ENCODE results near the gene SLC26A2. TPM values are rescaled to one million over a fixed set of nuclear protein-coding genes. Genes with fewer than 3 reads are reported as not detected.

The SLC26A2 gene
- total RNA-seq, 1 donor from 2014 or later, result 15.4 TPM

DNA sequence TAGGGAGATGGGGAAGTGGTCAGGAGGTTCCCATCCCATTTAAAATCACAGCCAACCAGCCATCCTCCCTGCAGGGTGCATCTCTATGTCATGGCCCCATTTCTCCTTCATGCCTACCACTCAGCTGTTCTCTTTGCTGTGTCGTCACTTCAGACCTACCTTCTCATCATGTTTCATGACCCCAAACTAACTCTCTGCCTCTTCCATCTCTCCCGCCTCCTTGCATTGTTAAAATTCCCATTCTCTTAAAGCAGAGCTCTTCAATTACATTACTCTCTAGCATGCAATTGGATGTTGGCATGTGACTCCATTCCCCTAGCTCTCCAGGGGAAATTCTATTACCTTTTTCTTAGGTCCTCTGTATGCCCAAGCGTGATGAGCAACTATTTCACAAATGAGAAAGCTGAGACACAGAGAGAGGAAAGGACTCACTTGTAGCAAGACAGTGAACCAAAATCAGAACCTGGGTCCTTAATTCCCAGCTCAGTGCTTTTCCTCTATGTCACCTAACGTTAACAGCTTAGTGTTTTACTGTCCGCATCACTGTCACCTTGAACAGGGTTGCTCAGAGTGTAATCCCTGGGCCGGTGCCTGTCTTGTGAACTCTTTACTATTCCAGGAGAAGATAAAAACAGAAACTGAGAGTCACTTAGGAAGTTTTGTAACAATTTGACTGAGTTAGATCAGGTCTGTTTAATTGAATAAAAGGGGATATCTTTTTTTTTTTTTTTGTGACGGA is 44.1 kb upstream of the SLC26A2 start:
- TF ChIP-seq, protein P1, sequence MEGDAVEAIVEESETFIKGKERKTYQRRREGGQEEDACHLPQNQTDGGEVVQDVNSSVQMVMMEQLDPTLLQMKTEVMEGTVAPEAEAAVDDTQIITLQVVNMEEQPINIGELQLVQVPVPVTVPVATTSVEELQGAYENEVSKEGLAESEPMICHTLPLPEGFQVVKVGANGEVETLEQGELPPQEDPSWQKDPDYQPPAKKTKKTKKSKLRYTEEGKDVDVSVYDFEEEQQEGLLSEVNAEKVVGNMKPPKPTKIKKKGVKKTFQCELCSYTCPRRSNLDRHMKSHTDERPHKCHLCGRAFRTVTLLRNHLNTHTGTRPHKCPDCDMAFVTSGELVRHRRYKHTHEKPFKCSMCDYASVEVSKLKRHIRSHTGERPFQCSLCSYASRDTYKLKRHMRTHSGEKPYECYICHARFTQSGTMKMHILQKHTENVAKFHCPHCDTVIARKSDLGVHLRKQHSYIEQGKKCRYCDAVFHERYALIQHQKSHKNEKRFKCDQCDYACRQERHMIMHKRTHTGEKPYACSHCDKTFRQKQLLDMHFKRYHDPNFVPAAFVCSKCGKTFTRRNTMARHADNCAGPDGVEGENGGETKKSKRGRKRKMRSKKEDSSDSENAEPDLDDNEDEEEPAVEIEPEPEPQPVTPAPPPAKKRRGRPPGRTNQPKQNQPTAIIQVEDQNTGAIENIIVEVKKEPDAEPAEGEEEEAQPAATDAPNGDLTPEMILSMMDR (IDR thresholded peaks at IDR 0.05; ENCODE audit: insufficient read depth, low read length, poor library complexity, severe bottlenecking), result no peak
- H3K36me3 ChIP-seq (ENCODE audit: control insufficient read depth, insufficient read depth, low read length), result no peaks in the 10 kb centered on the region
- H3K27me3 ChIP-seq (ENCODE audit: control insufficient read depth, insufficient read depth, low read length), result no peaks in the 10 kb centered on the region
- no peak overlapping the region for H3K4me3 ChIP-seq (ENCODE audit: low read depth, low read length)
- no peak for DNase-seq (ENCODE audit: low read depth)

DNA sequence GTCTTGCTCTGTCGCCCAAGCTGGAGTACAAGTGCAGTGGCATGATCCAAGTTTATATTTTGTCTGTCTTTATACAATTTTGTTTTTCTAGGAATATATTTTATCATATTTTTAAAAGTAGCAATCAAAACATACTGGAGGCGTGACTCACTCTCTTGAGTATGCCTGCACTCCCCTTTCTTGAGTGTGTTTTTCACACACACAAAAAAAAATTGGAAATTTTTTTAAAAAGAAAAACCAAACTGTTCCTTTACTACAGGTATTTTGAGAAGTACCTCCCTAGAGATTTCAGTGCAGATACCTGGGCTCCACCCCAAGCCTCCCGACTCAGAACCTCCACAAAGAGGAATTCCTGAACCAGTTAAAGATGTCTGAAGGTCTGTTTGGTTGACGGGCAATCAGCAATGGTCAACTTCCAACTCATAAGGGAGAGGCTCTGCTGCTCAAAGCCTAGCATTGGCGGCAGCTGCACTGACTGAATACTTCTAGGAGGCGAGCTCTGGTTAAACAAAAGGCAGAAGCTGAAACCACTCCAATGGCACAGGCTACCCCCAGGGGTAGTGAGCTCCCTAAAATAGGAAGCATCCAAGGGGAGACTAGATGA is 43.4 kb upstream of the SLC26A2 start:
- no peaks in the 10 kb centered on the region for H3K36me3 ChIP-seq (ENCODE audit: control insufficient read depth, insufficient read depth, low read length)
- H3K4me3 ChIP-seq (ENCODE audit: low read depth, low read length), result no peak overlapping the region
- DNase-seq (ENCODE audit: low read depth), result no peak
- TF ChIP-seq, protein P1 (IDR thresholded peaks at IDR 0.05; ENCODE audit: insufficient read depth, low read length, poor library complexity, severe bottlenecking), result no peak
- no peaks in the 10 kb centered on the region for H3K27me3 ChIP-seq (ENCODE audit: control insufficient read depth, insufficient read depth, low read length)

DNA sequence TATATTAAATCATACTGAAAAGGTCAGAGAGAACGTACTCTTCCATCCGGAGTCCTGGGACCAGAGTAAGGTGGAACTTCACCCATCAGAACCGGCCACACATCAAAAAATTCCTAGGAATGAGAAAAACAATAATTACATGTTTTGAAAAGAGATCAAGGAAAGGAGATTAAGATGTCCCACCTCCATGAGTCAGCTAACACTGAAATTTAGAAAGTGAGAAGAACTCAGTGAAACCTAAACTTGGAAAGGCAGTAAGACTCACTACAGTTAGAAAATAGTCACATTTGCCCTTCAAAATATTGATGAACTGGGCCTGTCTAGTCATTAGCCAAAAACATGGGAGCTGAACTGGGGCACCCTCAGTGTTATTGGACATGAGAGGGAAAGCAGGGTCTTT is 39.0 kb upstream of the SLC26A2 start:
- Histone ChIP-seq H3K36me3 (ENCODE audit: control insufficient read depth, insufficient read depth, low read length) (no peaks in the 10 kb centered on the region), H3K4me3 (ENCODE audit: low read depth, low read length) (no peak overlapping the region), H3K27me3 (ENCODE audit: control insufficient read depth, insufficient read depth, low read length) (no peaks in the 10 kb centered on the region)
- TF ChIP-seq, protein P1 (IDR thresholded peaks at IDR 0.05; ENCODE audit: insufficient read depth, low read length, poor library complexity, severe bottlenecking), result no peak
- no peak for DNase-seq (ENCODE audit: low read depth)

DNA sequence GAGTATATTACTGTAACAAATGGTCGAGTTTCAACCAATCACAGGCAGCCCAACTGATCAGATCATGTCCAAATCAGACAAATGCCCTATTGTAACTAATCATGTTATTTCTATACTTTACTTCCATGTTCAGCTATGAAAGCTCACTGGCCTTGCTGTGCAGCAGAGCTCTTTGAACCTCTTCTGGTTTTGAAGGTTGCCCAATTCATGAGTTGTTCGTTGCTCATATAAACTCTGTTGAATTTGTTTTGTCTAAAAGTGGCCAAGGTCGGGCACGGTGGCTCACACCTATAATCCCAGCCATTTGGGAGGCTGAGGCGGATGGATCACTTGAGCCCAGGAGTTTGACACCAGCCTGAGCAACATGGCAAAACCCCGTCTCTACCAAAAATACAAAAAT is 37.6 kb upstream of the SLC26A2 start:
- no peak for DNase-seq (ENCODE audit: low read depth)
- TF ChIP-seq, protein P1 (IDR thresholded peaks at IDR 0.05; ENCODE audit: insufficient read depth, low read length, poor library complexity, severe bottlenecking), result no peak

DNA sequence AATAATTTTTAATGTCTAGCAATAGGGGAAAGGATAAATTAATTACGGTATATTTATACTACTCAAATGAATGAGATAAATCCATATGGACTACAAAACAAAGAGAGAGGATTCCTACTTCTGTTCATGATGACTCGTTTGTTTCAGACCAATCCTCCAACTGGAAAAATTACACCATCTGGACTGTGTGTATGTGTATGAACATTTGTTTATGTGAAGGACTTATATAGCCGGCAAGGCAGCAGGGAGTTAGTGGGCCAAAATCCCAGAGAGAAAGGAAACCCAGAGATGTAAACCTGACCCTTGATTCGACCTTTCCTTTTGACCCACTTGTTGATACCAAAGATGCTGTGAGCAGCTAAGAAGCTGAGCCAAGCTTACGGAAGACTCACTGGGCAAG is 36.1 kb upstream of the SLC26A2 start:
- TF ChIP-seq, protein P1 (IDR thresholded peaks at IDR 0.05; ENCODE audit: insufficient read depth, low read length, poor library complexity, severe bottlenecking), result no peak
- H3K4me3 ChIP-seq (ENCODE audit: low read depth, low read length), result no peak overlapping the region
- no peaks in the 10 kb centered on the region for H3K36me3 ChIP-seq (ENCODE audit: control insufficient read depth, insufficient read depth, low read length)
- no peaks in the 10 kb centered on the region for H3K27me3 ChIP-seq (ENCODE audit: control insufficient read depth, insufficient read depth, low read length)
- DNase-seq (ENCODE audit: low read depth), result no peak

More for the DNA sequence above, 37.6 kb upstream of the SLC26A2 start:
- no peak overlapping the region for H3K4me3 ChIP-seq (ENCODE audit: low read depth, low read length)
- no peaks in the 10 kb centered on the region for H3K27me3 ChIP-seq (ENCODE audit: control insufficient read depth, insufficient read depth, low read length)
- no peaks in the 10 kb centered on the region for H3K36me3 ChIP-seq (ENCODE audit: control insufficient read depth, insufficient read depth, low read length)

All from kidney epithelial cell (primary cell).